Chondrocyte (in vitro differentiated cells): ENCODE results near the gene GRXCR1. TPM values are rescaled to one million over a fixed set of nuclear protein-coding genes. Genes with fewer than 3 reads are reported as not detected.

Experiments
- DNase-seq: peaks from one replicate; pipeline ENCODE4 v3.0.0; 2021; ENCODE audit warnings: mixed read lengths, low spot score
- H3K27ac Mint-ChIP-seq: one replicate; pipeline ENCODE4 v1.8.0; 2021; ENCODE audit warnings: mild to moderate bottlenecking, moderate library complexity, mixed read lengths; ENCODE audit not compliant: unreplicated experiment
- H3K27me3 Mint-ChIP-seq: 2 replicates; pipeline ENCODE4 v1.8.0; 2021; ENCODE audit warnings: low read depth, mixed read lengths
- H3K36me3 Mint-ChIP-seq: 2 replicates; pipeline ENCODE4 v1.8.0; 2021; ENCODE audit warnings: low read depth, mixed read lengths
- H3K4me1 Mint-ChIP-seq: 2 replicates; pipeline ENCODE4 v1.8.0; 2021; ENCODE audit warnings: low read depth, mild to moderate bottlenecking, mixed read lengths
- H3K4me3 Mint-ChIP-seq: one replicate; pipeline ENCODE4 v1.8.0; 2021; ENCODE audit warnings: mild to moderate bottlenecking, moderate library complexity, mixed read lengths; ENCODE audit not compliant: unreplicated experiment
- H3K9me3 Mint-ChIP-seq: 2 replicates; pipeline ENCODE4 v1.8.0; 2021; ENCODE audit warnings: low read depth, mixed read lengths
- total RNA-seq: library from RNA; stranded (reverse); gene quantifications from 3 replicates; pipeline ENCODE4 v1.2.1, GENCODE V29; 2021
- TF ChIP-seq, protein P1 (sequence below): fragments of 200-600 bp; sonication (generic); IDR thresholded peaks from 2 replicates; pipeline ENCODE4 v1.5.0; 2021; ENCODE audit warnings: antibody characterized with exemption, mild to moderate bottlenecking, moderate library complexity

Gene GRXCR1
- total RNA-seq, 1 donor from 2014 or later: not detected

DNA sequence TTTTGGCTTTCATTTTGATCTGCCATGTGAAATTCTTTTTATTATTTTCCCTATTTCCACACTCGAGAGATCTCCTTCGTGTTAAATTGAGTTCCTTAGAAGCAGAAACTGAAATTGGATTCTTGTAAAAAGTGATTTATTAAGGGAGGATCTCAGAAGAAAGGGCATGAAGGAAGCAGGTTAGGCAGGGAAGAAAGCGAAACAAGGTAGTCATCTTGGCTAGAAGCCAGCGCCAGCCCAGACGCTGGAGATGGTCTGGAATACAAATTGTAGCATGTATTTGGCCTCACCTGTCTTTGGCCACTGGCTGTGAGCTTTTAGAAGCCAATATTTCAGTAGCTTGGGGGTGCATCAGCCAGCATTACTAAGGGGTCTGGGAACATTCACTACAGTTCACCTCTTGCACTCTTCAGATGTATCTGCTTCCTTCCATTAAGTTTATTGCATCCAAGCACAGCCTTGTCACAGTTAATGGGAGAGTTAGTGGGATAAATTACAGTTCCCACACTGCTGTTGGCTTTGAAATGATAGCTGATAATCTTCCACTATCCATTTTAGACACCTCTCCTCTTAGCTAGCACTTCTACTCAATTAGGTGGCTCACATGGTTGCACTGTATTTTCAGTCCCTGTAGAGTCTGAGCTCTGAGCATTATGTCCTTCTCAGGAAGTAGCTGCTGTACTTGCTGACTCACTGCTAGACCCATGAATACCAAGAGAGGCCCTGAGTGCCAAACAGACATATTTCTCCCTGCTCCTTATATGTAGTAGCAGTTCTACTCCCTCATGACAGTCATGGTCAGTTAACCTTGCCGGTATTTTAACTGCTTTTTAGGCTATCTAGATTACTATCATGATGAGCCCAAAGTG, 14.6 kb downstream of the GRXCR1 start:
- H3K9me3 Mint-ChIP-seq: no peaks in the 10 kb centered on the region
- no peaks in the 10 kb centered on the region for H3K36me3 Mint-ChIP-seq
- DNase-seq: no peak
- TF ChIP-seq, protein P1, sequence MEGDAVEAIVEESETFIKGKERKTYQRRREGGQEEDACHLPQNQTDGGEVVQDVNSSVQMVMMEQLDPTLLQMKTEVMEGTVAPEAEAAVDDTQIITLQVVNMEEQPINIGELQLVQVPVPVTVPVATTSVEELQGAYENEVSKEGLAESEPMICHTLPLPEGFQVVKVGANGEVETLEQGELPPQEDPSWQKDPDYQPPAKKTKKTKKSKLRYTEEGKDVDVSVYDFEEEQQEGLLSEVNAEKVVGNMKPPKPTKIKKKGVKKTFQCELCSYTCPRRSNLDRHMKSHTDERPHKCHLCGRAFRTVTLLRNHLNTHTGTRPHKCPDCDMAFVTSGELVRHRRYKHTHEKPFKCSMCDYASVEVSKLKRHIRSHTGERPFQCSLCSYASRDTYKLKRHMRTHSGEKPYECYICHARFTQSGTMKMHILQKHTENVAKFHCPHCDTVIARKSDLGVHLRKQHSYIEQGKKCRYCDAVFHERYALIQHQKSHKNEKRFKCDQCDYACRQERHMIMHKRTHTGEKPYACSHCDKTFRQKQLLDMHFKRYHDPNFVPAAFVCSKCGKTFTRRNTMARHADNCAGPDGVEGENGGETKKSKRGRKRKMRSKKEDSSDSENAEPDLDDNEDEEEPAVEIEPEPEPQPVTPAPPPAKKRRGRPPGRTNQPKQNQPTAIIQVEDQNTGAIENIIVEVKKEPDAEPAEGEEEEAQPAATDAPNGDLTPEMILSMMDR: no peak
- no peak overlapping the region for H3K27ac Mint-ChIP-seq
- no peaks in the 10 kb centered on the region for H3K27me3 Mint-ChIP-seq
- H3K4me3 Mint-ChIP-seq: no peak overlapping the region
- H3K4me1 Mint-ChIP-seq: no peaks in the 10 kb centered on the region

DNA sequence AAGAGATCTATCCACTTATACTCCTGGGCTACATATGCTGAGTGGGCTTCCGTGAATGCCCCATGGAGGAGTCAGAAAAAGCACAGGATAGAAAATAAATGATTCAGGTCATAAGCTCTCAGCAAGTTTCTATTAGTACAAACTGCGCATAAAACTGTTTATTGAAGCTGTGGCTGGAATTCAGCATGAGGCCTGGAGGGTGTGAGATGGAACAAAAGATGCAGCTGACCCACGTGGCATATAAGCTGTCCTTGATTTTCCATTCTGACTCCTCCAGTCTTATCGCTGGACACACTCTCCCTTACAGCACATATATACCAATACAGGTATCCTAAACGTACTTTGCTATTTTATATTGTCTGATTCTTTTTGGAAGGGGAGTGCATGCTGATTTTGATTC, 17.9 kb downstream of the GRXCR1 start:
- no peaks in the 10 kb centered on the region for H3K36me3 Mint-ChIP-seq
- no peak overlapping the region for H3K4me3 Mint-ChIP-seq
- H3K27me3 Mint-ChIP-seq: no peaks in the 10 kb centered on the region
- no peaks in the 10 kb centered on the region for H3K4me1 Mint-ChIP-seq
- no peak overlapping the region for H3K27ac Mint-ChIP-seq
- no peak for DNase-seq
- TF ChIP-seq, protein P1: no peak
- H3K9me3 Mint-ChIP-seq: peaks cover 7% of the 10 kb centered on the region

DNA sequence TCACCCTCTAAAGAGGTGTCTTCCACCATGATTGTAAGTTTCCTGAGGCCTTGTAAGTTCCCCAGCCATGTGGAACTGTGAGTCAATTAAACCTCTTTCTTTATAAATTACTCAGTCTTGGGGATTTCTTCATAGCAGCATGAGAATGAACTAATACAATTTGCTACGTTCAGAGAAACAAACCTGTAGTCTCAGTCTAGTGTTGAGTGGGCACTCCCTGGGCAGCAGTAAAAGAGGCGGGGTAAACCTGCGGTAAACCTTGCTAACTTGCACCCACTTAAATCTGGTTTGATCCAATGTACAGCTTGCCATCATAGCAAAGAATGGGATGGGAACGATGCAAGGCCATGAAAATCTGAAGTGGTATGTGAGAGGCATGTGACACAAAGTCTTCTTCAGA, 22.4 kb downstream of the GRXCR1 start:
- H3K4me3 Mint-ChIP-seq: no peak overlapping the region
- no peaks in the 10 kb centered on the region for H3K4me1 Mint-ChIP-seq
- no peak overlapping the region for H3K27ac Mint-ChIP-seq
- DNase-seq: no peak
- H3K36me3 Mint-ChIP-seq: no peaks in the 10 kb centered on the region
- TF ChIP-seq, protein P1: no peak
- peaks cover 12% of the 10 kb centered on the region for H3K9me3 Mint-ChIP-seq
- no peaks in the 10 kb centered on the region for H3K27me3 Mint-ChIP-seq

GRCh38 chr4:42915484-42915883, 23.0 kb downstream of the GRXCR1 start:
- DNase-seq: no peak
- Mint-ChIP-seq H3K9me3 (peaks cover 12% of the 10 kb centered on the region), H3K4me3 (no peak overlapping the region), H3K27me3 (no peaks in the 10 kb centered on the region), H3K27ac (no peak overlapping the region), H3K36me3 (no peaks in the 10 kb centered on the region), H3K4me1 (no peaks in the 10 kb centered on the region)
- TF ChIP-seq, protein P1: no peak

GRCh38 chr4:42917296-42917695, 24.8 kb downstream of the GRXCR1 start:
- no peak overlapping the region for H3K27ac Mint-ChIP-seq
- DNase-seq: no peak
- H3K4me1 Mint-ChIP-seq: no peaks in the 10 kb centered on the region
- peaks cover 12% of the 10 kb centered on the region for H3K9me3 Mint-ChIP-seq
- no peaks in the 10 kb centered on the region for H3K27me3 Mint-ChIP-seq
- H3K4me3 Mint-ChIP-seq: no peak overlapping the region
- H3K36me3 Mint-ChIP-seq: no peaks in the 10 kb centered on the region
- TF ChIP-seq, protein P1: no peak
